NCI-H146 treated with DMSO at 0.1 percent for 48 hours (cell line): ENCODE results near the gene RASAL1.
A peak's percentile ranks its signal among the peaks of the same experiment; 100 is the strongest.

Experiments used
- DNase-seq: peaks from one replicate; lab custom pipeline; 2025; ENCODE audit not compliant: unreplicated experiment; lab: John Stamatoyannopoulos, UW

Gene RASAL1

DNA sequence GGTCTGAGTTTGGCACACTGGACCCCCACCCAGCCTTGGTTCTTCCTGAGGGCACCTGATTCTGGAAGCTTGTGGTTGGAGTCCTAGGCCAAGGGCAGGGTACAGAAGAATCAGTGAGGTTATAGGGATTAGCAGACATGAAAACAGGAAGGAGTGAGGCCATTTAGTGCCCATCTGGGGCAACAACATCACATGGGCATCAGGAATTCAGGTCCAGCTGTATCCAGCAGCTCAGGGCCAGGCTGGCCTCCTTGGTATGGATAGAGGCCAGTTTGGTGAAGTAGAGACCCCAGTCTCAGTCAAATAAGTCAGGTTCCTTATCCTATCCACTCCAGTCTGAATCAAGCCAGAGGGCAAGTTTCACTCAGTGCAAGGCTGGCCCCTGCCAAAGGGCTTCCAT, 36.2 kb downstream of the RASAL1 start:
- DNase-seq, result no peak

DNA sequence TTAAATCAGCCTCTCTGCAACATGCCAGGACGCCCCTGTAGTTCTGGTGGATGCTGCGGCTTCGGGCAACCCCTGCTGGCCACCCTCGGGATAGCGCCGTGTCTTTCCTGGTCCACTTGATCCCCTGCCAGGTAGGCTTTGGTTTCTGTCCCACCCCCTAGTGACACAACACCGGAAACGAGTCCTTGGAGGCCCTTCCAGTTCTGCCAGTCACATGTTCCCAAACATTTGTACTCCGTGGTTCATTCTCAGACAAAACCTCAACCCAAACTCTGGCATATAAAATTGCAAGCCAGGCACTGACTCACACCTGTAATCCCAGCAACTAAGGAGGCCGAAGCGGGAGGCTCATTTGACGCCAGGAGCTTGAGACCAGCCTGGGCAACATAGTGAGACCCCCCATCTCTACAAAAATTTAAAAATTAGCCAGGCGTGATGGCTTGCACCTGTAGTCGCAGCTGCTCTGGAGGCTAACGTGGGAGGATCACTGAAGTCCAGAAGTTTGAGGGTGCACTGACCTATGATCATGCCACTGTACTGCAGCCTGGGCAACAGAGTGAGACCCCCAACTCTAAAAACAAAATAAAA, 37.0 kb downstream of the RASAL1 start:
- peak; percentile 72 for DNase-seq

DNA sequence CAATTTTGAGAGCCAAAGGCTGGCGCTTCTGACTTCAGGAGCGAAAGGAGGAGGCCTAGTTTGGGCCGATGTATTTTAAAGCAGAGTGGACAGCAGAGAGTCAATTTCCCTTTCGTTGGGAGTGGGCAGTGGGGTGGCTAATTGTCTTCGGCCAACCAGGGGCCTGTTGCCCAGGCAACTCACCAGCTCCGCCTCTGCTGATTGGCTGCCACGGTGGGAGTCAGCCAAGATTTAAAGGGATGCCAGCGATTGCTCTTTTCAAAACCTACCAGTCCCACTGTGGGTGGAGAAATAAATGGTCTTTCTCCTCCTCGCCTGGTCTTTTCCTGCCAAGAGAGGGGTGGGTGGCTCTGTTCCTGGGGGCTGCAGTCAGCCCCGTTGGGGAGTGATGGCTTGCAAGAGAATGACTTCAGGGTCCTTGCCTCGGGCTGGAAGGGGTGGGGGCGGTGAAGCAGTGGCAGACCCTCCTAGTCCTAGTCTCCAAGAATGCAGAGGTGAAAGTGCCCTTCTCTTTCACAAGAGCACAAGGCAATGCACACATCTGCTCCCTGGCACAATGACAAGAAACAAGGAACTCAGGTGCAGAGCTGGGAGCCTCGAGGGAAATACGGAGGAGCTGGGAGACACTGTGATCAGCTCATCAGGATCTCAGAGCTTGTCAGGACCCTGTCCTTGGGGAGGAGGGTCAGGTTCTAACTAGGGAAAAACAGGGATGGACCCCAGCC, 37.7 kb downstream of the RASAL1 start:
- no peak for DNase-seq

DNA sequence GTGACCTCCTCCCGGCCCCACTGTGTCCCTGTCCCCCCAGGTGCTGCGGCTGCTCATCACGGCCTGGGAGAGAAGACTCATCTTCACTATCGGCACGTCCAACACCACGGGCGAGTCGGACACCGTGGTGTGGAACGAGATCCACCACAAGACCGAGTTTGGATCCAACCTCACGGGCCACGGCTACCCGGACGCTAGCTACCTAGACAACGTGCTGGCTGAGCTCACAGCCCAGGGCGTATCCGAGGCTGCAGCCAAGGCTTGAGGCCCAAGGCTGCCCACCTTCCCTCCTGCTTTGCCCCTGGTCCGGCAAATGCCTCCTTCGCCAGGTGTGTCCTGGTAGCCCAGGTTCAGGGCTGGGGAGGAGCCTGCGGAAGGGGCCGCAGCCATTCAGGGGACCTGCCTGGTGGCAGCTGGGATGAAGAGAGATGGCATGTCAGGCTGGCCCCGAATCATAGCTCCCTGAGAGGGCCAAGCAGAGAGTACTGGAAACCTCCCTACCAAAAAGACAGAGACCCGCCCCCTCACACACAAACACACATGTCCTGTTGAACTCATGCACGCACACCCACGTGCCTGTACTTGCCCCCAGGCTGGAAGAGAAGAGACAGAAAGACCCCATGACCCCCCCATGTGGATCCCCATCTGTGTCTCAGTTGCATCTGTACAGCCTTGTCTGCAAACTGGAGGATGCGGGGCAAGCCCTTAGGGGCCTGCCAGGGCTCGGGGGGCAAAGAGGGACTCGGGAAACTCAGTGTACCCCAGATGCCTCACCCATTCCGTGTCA, 38.7 kb downstream of the RASAL1 start:
- no peak for DNase-seq

GRCh38 chr12:113095405-113095804, 40.2 kb downstream of the RASAL1 start:
- no peak for DNase-seq

- DNase-seq, result no peak
Observed at GRCh38 chr12:113094738-113095137, 40.8 kb downstream of the RASAL1 start.

- DNase-seq, result no peak
Observed at GRCh38 chr12:113093409-113094101, 42.0 kb downstream of the RASAL1 start.

DNA sequence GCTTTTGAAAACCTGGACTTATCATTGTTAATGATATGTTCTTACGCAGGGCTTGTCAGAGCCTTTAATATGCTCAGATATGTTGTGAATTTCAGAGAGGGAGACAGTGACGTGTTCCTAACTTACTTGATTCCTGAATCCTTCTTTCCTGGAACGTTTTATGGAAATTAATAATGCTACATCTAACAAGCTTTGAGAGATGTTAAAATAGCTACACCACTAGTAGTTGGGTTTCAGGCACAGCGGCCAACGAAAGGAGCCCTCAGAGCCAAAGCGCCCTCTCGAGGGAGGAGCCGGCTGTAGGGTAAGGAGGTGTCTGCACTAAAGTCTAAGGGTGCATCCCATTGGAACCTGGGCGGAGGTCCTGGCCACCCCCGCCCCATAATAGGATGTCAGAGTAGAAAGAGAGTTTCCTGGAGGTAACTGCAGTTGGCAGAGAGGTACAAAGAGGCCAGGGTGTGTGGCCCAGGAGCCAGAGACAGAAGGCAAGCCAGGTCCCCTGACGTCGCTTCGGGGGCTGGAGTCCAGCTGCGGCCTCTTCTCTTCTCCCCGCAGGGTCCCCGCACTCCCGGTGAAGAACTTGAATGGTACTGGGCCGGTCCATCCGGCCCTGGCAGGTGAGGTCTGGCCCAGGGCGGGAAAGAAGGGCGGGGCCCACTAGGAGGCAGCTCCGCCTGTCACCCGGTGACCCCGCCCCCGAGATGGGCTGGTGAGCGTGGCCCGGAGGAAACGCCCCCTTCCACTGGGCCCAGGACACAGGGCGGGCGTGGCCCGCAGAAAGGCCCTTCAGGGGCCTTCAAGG, 42.8 kb downstream of the RASAL1 start:
- no peak for DNase-seq

DNA sequence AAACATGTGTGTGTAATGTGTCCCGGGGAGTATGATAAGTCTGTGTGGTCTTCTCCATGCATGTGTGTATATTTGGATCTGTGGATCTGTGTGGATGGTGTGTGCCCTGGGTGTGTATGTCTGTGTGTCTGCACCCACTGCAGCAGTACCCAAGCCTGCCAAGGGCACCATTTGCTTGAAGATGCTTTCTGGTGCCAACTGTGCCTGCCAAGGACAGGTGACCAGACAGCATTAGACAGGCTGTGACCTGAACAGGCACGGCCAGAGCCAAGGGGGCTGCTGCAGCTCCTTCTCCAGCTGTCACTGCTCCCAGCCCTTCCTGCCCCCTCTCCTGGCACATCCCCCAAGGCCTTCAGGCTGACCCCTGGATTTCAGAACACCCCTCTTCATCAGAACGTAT, 44.1 kb downstream of the RASAL1 start:
- DNase-seq, result no peak

DNA sequence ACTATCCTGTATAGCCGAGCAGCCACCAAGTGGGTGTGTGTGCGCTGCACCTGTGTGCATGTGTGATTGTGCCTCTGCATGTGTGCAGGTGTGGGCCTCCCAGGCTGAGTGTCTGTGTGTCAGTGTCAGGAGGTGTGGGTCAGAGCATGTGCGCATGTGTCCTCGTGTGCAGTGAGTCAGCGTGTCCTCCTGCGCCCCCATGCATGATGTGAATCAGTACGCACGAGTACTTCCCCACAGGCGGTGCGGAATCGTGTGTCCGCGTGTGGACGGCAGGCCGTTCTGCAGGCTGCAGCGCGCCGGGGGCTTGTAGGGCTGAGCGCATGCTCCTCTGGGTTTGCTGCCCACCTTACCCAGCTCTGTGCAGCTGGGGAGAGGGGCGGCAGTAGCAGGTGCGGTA, 44.8 kb downstream of the RASAL1 start:
- no peak for DNase-seq

GRCh38 chr12:113089839-113090238, 45.7 kb downstream of the RASAL1 start:
- DNase-seq, result no peak

DNA sequence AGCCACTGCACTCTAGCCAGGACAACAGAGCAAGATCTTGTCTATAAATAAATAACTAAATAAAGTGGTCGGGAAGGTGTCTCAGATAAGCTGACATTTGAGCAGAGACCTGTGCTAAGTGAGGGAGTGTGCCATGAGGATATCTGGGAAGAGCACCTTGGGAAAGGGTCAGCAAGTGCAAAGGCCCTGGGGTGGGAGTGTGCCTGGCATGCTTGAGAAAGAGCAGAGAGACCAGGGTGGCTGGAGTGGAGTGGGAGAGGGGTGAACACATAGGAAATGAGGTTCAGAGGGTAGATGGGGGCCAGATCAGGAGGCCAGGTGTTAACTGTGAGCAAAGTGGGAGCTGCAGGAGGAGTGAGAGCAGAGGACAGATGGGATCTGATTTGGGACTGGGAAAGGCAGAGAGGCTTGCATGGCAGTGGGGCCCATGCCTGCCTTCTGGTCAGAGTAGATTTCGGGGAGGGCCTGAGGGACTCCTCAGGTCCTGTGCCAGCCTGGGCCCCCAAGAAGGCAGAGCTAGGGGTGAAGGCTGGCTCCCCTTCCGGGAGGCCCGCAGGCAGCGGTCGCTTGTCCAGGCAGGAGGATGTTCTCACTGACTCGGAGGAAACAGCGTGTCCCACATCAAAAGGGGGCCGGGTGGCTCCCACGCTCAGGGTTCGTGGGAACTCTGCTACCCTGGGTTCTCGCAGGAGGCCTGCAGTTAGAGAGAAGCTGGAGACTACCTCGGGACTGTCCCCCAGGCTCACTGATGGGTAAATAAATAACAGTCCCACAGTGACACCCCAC, 46.4 kb downstream of the RASAL1 start:
- DNase-seq, result no peak

- DNase-seq, result no peak
Observed at GRCh38 chr12:113088037-113088436, 47.5 kb downstream of the RASAL1 start.

- DNase-seq, result no peak
Observed at GRCh38 chr12:113087193-113087592, 48.4 kb downstream of the RASAL1 start.

- no peak for DNase-seq
Observed at GRCh38 chr12:113086249-113087164, 49.1 kb downstream of the RASAL1 start.

- DNase-seq, result no peak
Observed at GRCh38 chr12:113083863-113084435, 51.6 kb downstream of the RASAL1 start.

DNA sequence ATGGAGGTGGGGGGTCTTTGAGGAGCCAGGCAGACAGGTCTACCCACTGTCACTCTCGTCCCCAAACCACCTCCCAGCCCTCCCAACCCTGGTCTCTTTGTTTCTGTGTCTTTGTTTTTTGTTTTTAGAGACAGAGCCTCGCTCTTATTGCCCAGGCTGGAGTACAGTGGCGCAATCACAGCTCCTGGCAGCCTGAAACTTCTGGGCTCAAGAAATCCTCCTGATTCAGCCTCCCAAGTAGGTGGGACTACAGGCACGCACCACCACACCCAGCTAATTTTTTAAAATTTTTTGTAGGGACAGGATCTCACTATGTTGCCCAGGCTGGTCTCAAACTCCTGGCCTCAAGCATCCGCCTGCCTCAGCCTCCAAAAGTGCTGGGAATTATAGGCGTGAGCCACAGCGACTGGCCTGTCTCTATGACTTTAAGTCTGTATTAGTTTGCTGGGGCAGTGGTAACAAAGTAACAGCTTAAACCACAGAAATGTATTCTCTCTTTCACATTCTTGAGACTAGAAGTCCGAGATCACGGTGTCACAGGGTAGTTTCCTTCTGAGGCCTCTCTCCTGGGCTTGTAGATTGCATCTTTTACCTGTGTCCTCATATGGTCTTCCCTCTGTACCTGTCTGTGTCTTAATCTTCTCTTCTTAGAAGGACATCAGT, 52.9 kb downstream of the RASAL1 start:
- no peak for DNase-seq

- DNase-seq, result no peak
Observed at GRCh38 chr12:113081873-113082272, 53.7 kb downstream of the RASAL1 start.
